SK-N-MC (cell line): ENCODE data around the gene CCDC6.

Experiments used
- EZH2 ChIP-seq: fragments of 200-600 bp; sonication (generic); IDR thresholded peaks from one replicate; pipeline ENCODE4 v1.6.1; 2017; ENCODE audit warnings: antibody characterized with exemption
- POLR2AphosphoS5 ChIP-seq: IDR thresholded peaks from 2 replicates; pipeline ENCODE4 v1.6.1; 2012; ENCODE audit warnings: mild to moderate bottlenecking, low read depth, low read length, borderline replicate concordance

GRCh38 chr10:59829024-59829423 lies 77.3 kb downstream of the CCDC6 start:
- no peak for TF ChIP-seq EZH2
- no peak for TF ChIP-seq POLR2AphosphoS5
